Stomach smooth muscle (tissue), 2 donors: ENCODE data around the gene TNIK.
A peak's percentile ranks its signal among the peaks of the same experiment; 100 is the strongest.

Experiments
- H3K27ac ChIP-seq: one replicate; pipeline ENCODE4 v1.7.0; 2013; ENCODE audit warnings: mild to moderate bottlenecking, low read length, inconsistent platforms
- H3K27me3 ChIP-seq, 2 donors: one replicate each; pipeline ENCODE4 v1.7.0; 2013; ENCODE audit warnings: low read length in 2 of 2; ENCODE audit not compliant: insufficient read depth in 2 of 2, control insufficient read depth in 1 of 2
- H3K36me3 ChIP-seq, 2 donors: one replicate each; pipeline ENCODE4 v1.7.0; 2013; ENCODE audit warnings: low read length in 2 of 2; ENCODE audit not compliant: control insufficient read depth in 2 of 2, insufficient read depth in 2 of 2
- H3K4me1 ChIP-seq: one replicate; pipeline ENCODE4 v1.7.0; 2013; ENCODE audit warnings: low read length; ENCODE audit not compliant: control insufficient read depth, insufficient read depth
- H3K4me3 ChIP-seq, 2 donors: one replicate each; pipeline ENCODE4 v1.7.0; 2013; ENCODE audit warnings: low read length in 2 of 2
- H3K9ac ChIP-seq, 2 donors: one replicate each; pipeline ENCODE4 v1.7.0; 2013; ENCODE audit warnings: low read length in 2 of 2, mild to moderate bottlenecking in 1 of 2
- H3K9me3 ChIP-seq, 2 donors: one replicate each; pipeline ENCODE4 v1.7.0; 2013; ENCODE audit warnings: low read length in 2 of 2; ENCODE audit not compliant: control insufficient read depth in 2 of 2
- donor health status: healthy.
- donor health status: Pancreatic carcinoma.

TNIK gene

GRCh38 chr3:171028025-171028778, 432.0 kb downstream of the TNIK start:
- peak overlapping the region; percentile 23 to 74 for H3K4me3 ChIP-seq
- H3K27me3 ChIP-seq: no peaks in the 10 kb centered on the region
- H3K4me1 ChIP-seq: peaks cover 7% of the 10 kb centered on the region
- H3K27ac ChIP-seq: no peak overlapping the region
- no peaks in the 10 kb centered on the region for H3K36me3 ChIP-seq
- no peaks in the 10 kb centered on the region for H3K9me3 ChIP-seq
- peak overlapping the region in 1 of 2 donors; percentile 58 for H3K9ac ChIP-seq

DNA sequence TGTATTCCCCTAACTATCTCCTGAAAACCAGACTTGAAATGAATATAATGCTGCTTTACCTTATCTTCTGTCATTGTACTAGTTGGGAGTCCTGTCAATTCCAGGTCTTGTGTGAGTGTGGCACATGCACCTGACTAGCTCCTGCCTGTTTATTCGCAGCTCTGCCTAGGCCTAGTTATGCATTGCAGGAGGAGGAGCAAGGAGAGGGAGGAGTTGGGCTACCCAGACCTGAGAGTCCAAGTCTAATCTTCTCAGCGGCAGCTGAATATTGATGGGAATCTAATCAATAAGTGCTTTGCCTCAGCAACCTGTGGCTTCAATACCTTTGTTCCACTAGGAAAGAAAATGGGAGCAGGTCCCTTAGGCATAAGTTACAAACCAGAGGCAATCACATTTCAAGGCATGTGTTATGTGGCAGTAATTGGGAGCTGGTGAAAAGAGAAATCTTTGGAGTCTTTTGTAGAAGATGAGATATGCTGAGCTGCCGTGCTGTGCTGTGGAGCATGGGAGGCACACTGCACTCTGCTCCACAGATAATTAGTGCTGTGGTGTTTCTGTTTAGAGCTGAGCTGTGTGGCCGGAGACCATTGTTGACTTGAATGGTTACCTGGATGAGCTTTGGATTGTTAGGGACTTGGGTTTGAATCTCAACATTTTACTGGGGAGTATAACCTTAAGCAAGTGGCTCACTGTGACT, 433.5 kb downstream of the TNIK start, which contains the start of gene SLC2A2:
Gene SLC2A2, minus strand, starts transcription at position 124 of the 697 bp plus-strand sequence. Its CDS starts 50 bp downstream, at position 74.
- Histone ChIP-seq H3K4me3 (no peak within 1 kb of the TSS), H3K27me3 (no peaks in the 10 kb centered on the region), H3K36me3 (no peaks in the 10 kb centered on the region), H3K4me1 (peaks cover 7% of the 10 kb centered on the region), H3K27ac (no peak within 1 kb of the TSS), H3K9me3 (no peaks in the 10 kb centered on the region), H3K9ac (no peak within 1 kb of the TSS)

- Histone ChIP-seq H3K9ac (no peak overlapping the region), H3K4me1 (peaks cover 6% of the 10 kb centered on the region), H3K27ac (no peak overlapping the region), H3K36me3 (no peaks in the 10 kb centered on the region), H3K27me3 (no peaks in the 10 kb centered on the region), H3K4me3 (no peak overlapping the region), H3K9me3 (no peaks in the 10 kb centered on the region)
These were observed 436.6 kb downstream of the TNIK start for GRCh38 chr3:171023566-171023965.

DNA sequence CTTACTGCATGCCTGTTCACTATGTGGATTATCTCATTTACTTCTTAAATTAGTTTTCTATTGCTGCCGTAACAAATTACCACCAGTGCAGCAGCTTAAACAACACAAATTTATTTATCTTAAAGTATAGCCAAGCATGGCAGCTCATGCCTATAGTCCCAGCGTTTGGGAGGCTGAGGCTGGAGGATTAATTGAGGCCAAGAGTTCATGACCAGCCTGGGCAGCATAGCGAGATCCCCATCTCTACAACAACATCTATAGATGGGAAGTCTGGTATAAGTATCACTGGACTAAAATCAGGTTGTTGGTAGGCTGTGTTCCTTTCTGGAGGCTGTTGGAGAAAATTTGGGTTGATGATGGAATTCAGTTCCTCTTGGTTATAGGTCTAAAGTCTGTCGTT, 438.8 kb downstream of the TNIK start:
- H3K4me1 ChIP-seq: no peaks in the 10 kb centered on the region
- H3K27ac ChIP-seq: no peak overlapping the region
- H3K27me3 ChIP-seq: no peaks in the 10 kb centered on the region
- H3K36me3 ChIP-seq: no peaks in the 10 kb centered on the region
- H3K4me3 ChIP-seq: no peak overlapping the region
- no peaks in the 10 kb centered on the region for H3K9me3 ChIP-seq
- no peak overlapping the region for H3K9ac ChIP-seq

GRCh38 chr3:171018156-171018935, 441.9 kb downstream of the TNIK start:
- Histone ChIP-seq H3K9me3 (no peaks in the 10 kb centered on the region), H3K4me3 (no peak overlapping the region), H3K9ac (no peak overlapping the region), H3K27ac (no peak overlapping the region), H3K4me1 (no peaks in the 10 kb centered on the region), H3K36me3 (no peaks in the 10 kb centered on the region), H3K27me3 (no peaks in the 10 kb centered on the region)

GRCh38 chr3:171013822-171014748, 446.1 kb downstream of the TNIK start:
- no peaks in the 10 kb centered on the region for H3K4me1 ChIP-seq
- H3K27ac ChIP-seq: no peak overlapping the region
- H3K9ac ChIP-seq: no peak overlapping the region
- H3K27me3 ChIP-seq: no peaks in the 10 kb centered on the region
- no peaks in the 10 kb centered on the region for H3K36me3 ChIP-seq
- H3K9me3 ChIP-seq: no peaks in the 10 kb centered on the region
- H3K4me3 ChIP-seq: no peak overlapping the region

DNA sequence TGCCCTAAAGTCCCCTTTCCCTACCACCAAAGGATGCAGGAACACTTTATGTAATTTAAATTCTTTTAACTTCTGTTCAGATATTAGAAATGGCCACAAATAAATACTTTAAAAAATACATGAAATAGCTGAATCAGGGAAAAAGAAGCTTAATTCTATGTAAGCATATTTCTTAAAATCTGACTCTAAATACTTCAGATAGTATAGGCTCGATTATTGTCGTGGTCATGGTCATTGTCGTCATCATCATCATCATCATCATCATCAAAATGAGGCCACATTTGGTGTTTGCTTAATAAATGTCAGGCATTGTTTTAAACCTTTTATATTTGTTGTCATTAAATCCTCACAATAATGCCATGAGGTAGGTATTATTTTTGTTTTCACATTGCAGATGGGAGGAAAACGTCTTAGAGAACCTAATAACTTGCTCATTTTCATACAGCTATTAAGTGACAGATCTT, 448.3 kb downstream of the TNIK start:
- H3K4me3 ChIP-seq: no peak overlapping the region
- no peak overlapping the region for H3K27ac ChIP-seq
- H3K36me3 ChIP-seq: no peaks in the 10 kb centered on the region
- H3K9me3 ChIP-seq: no peaks in the 10 kb centered on the region
- H3K4me1 ChIP-seq: no peaks in the 10 kb centered on the region
- no peak overlapping the region for H3K9ac ChIP-seq
- no peaks in the 10 kb centered on the region for H3K27me3 ChIP-seq
